IPS-NIHi11 (cell line): Measurements from ENCODE around the gene RNF113A.
"Not testable (repeated sequence)": the region's sequence is repeated elsewhere in the genome, so short reads cannot be mapped to it uniquely, and the experiment has no call there.

Source experiments
- DNase-seq: peaks from one replicate; pipeline ENCODE4 v3.0.0; 2012; ENCODE audit warnings: mixed read lengths, low spot score

Gene RNF113A

GRCh38 chrX:119871599-119872395 lies at the start of gene RNF113A, which contains the start of gene NDUFA1:
TSS of gene RNF113A (minus strand) at chrX:119871733. CDS start at chrX:119871613, 120 bp downstream.
TSS of gene NDUFA1 (plus strand) at chrX:119871832. CDS start at chrX:119871912, 80 bp downstream.
- DNase-seq: peak; percentile 78

- DNase-seq: no peak
Observed at GRCh38 chrX:119919835-119920585, 48.5 kb upstream of the RNF113A start.

GRCh38 chrX:119917877-119918276 lies 46.3 kb upstream of the RNF113A start:
- no peak for DNase-seq

GRCh38 chrX:119916310-119916709 lies 44.8 kb upstream of the RNF113A start:
- no peak for DNase-seq

GRCh38 chrX:119900976-119901375 lies 29.4 kb upstream of the RNF113A start:
- no peak for DNase-seq

- peak; percentile 3 for DNase-seq
Observed at GRCh38 chrX:119899125-119899524, 27.6 kb upstream of the RNF113A start.

GRCh38 chrX:119895843-119896326 lies 24.4 kb upstream of the RNF113A start, which contains the start of gene AKAP14:
TSS of gene AKAP14 (plus strand) at chrX:119895893. CDS start at chrX:119903224, 7,331 bp downstream.
- peak; percentile 23 for DNase-seq

GRCh38 chrX:119891961-119892692 lies 20.6 kb upstream of the RNF113A start:
- not testable (repeated sequence) for DNase-seq

- not testable (repeated sequence) for DNase-seq
Observed at GRCh38 chrX:119890626-119891025, 19.1 kb upstream of the RNF113A start.

- peak; percentile 76 for DNase-seq
Observed at GRCh38 chrX:119887721-119888425, 16.3 kb upstream of the RNF113A start.

- DNase-seq: no peak
Observed at GRCh38 chrX:119885554-119886428, 14.3 kb upstream of the RNF113A start.

- peak; percentile 38 for DNase-seq
Observed at GRCh38 chrX:119880552-119881437, 9.3 kb upstream of the RNF113A start.

GRCh38 chrX:119880076-119880475 lies 8.5 kb upstream of the RNF113A start:
- no peak for DNase-seq

- DNase-seq: no peak
Observed at GRCh38 chrX:119878740-119879139, 7.2 kb upstream of the RNF113A start.

- DNase-seq: no peak
Observed at GRCh38 chrX:119871245-119871598, 311 bp downstream of the RNF113A start.

- DNase-seq: no peak
Observed at GRCh38 chrX:119870626-119871131, 854 bp downstream of the RNF113A start.

- no peak for DNase-seq
Observed at GRCh38 chrX:119853444-119853843, 18.1 kb downstream of the RNF113A start.

- DNase-seq: peak; percentile 94
Observed at GRCh38 chrX:119852382-119853353, 18.9 kb downstream of the RNF113A start, which contains the start of gene UPF3B. TSS of gene UPF3B (minus strand) at chrX:119852963. CDS start at chrX:119852928, 35 bp downstream.
